Astrocyte (in vitro differentiated cells and primary cell): ENCODE results near the gene HAUS7. TPM values are rescaled to one million over a fixed set of nuclear protein-coding genes. Genes with fewer than 3 reads are reported as not detected.

Source experiments
- DNase-seq: peaks from one replicate; pipeline ENCODE4 v3.0.0-alpha.2; 2010; ENCODE audit warnings: low read depth
- FAIRE-seq: peaks from 2 replicates; lab custom pipeline; 2011; peaks lifted over from hg19 to GRCh38; lab: Jason Lieb, UNC
- H2AFZ ChIP-seq: 2 replicates; pipeline ENCODE4 v1.6.0; 2012; ENCODE audit warnings: low read depth, low read length, inconsistent platforms
- H3K27ac ChIP-seq: 2 replicates; pipeline ENCODE4 v1.5.1; 2011; ENCODE audit warnings: low read depth, low read length, inconsistent platforms
- H3K27me3 ChIP-seq: 2 replicates; pipeline ENCODE4 v1.6.0; 2011; ENCODE audit warnings: low read length, inconsistent platforms; ENCODE audit not compliant: insufficient read depth
- H3K36me3 ChIP-seq: 2 replicates; pipeline ENCODE4 v1.5.1; 2011; ENCODE audit warnings: low read length, inconsistent platforms; ENCODE audit not compliant: insufficient read depth
- H3K4me1 ChIP-seq: 2 replicates; pipeline ENCODE4 v1.5.1; 2011; ENCODE audit warnings: low read length, inconsistent platforms; ENCODE audit not compliant: insufficient read depth
- H3K4me2 ChIP-seq: 2 replicates; pipeline ENCODE4 v1.6.0; 2012; ENCODE audit warnings: low read length, inconsistent platforms
- H3K4me3 ChIP-seq: 2 replicates; pipeline ENCODE4 v1.5.1; 2011; ENCODE audit warnings: low read depth, mild to moderate bottlenecking, low read length, inconsistent platforms; ENCODE audit not compliant: insufficient read depth
- H3K79me2 ChIP-seq: 2 replicates; pipeline ENCODE4 v1.6.0; 2012; ENCODE audit warnings: mild to moderate bottlenecking, low read length, inconsistent platforms; ENCODE audit not compliant: insufficient read depth
- H3K9ac ChIP-seq: 2 replicates; pipeline ENCODE4 v1.6.0; 2012; ENCODE audit warnings: mild to moderate bottlenecking, low read length, inconsistent platforms
- H3K9me3 ChIP-seq: 2 replicates; pipeline ENCODE4 v1.5.1; 2012; ENCODE audit warnings: low read depth, mild to moderate bottlenecking, low read length, inconsistent platforms; ENCODE audit not compliant: insufficient read depth
- H4K20me1 ChIP-seq: 2 replicates; pipeline ENCODE4 v1.6.0; 2012; ENCODE audit warnings: low read length, inconsistent platforms; ENCODE audit not compliant: insufficient read depth
- H3K27ac Mint-ChIP-seq: one replicate; pipeline ENCODE4 v1.8.0; 2021; ENCODE audit warnings: mild to moderate bottlenecking, mixed read lengths; ENCODE audit not compliant: unreplicated experiment
- H3K27me3 Mint-ChIP-seq: one replicate; pipeline ENCODE4 v1.8.0; 2021; ENCODE audit warnings: low read depth, mixed read lengths; ENCODE audit not compliant: unreplicated experiment
- H3K36me3 Mint-ChIP-seq: one replicate; pipeline ENCODE4 v1.8.0; 2021; ENCODE audit warnings: low read depth, mixed read lengths; ENCODE audit not compliant: unreplicated experiment
- H3K4me1 Mint-ChIP-seq: one replicate; pipeline ENCODE4 v1.8.0; 2021; ENCODE audit warnings: low read depth, mixed read lengths; ENCODE audit not compliant: unreplicated experiment
- H3K4me3 Mint-ChIP-seq: one replicate; pipeline ENCODE4 v1.8.0; 2021; ENCODE audit warnings: mild to moderate bottlenecking, moderate library complexity, mixed read lengths; ENCODE audit not compliant: unreplicated experiment
- H3K9me3 Mint-ChIP-seq: one replicate; pipeline ENCODE4 v1.8.0; 2021; ENCODE audit warnings: mild to moderate bottlenecking, mixed read lengths; ENCODE audit not compliant: unreplicated experiment
- EZH2 ChIP-seq: IDR thresholded peaks from 2 replicates; pipeline ENCODE4 v1.6.1; 2012; ENCODE audit warnings: mild to moderate bottlenecking, low read length, inconsistent platforms; ENCODE audit not compliant: insufficient read depth
- total RNA-seq: library from RNA; stranded (reverse); gene quantifications from 2 replicates; pipeline ENCODE4 v1.2.1, GENCODE V29; 2021
- TF ChIP-seq, protein P1 (sequence below): IDR thresholded peaks from 2 replicates; pipeline ENCODE4 v1.5.1; 2011; ENCODE audit warnings: low read depth, mild to moderate bottlenecking, inconsistent platforms, low read length, moderate library complexity; ENCODE audit not compliant: insufficient read depth

Gene HAUS7
- total RNA-seq, 1 donor from 2014 or later = 12.1 TPM

DNA sequence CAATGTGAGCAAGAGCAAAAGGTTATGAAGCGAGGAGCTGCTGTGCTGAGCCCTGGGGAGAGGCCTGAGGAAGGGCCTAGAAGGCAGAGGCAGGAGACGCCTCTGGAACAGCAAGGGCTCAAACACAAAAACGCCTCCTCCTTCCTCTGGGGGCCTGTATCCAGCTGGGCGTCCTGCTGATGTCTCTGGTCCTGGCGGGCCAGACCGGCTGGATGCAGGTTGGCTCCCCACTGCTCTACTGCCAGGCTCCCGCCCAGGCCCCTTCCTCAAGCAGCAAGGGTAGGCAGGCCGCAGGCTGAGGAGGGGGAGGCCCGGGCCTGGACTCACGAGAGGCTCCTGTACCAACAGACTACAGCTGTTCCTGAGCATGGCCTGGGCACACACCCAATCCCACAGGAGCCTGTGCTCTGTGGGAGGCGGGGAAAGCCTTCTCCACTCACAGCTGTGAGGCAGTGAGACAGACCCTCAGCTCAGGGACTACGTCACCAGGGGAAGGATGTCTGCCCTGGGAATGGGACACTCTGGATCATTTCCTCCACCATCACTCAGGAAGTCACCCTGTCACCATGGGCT lies 2.3 kb downstream of the HAUS7 start:
- Histone ChIP-seq H3K4me3 (no peak overlapping the region), H4K20me1 (no peaks in the 10 kb centered on the region), H3K27ac (no peak overlapping the region), H3K27me3 (no peaks in the 10 kb centered on the region), H3K9ac (no peak overlapping the region), H3K79me2 (peaks cover 10% of the 10 kb centered on the region), H3K9me3 (no peaks in the 10 kb centered on the region), H3K4me2 (no peak overlapping the region), H2AFZ (no peak overlapping the region), H3K4me1 (peaks cover 11% of the 10 kb centered on the region), H3K36me3 (no peaks in the 10 kb centered on the region)
- H3K4me1 Mint-ChIP-seq = peaks cover 4% of the 10 kb centered on the region
- no peaks in the 10 kb centered on the region for H3K36me3 Mint-ChIP-seq
- no peak overlapping the region for H3K4me3 Mint-ChIP-seq
- no peaks in the 10 kb centered on the region for H3K9me3 Mint-ChIP-seq
- FAIRE-seq = no peak
- H3K27me3 Mint-ChIP-seq = no peaks in the 10 kb centered on the region
- no peak for TF ChIP-seq EZH2
- TF ChIP-seq, protein P1, sequence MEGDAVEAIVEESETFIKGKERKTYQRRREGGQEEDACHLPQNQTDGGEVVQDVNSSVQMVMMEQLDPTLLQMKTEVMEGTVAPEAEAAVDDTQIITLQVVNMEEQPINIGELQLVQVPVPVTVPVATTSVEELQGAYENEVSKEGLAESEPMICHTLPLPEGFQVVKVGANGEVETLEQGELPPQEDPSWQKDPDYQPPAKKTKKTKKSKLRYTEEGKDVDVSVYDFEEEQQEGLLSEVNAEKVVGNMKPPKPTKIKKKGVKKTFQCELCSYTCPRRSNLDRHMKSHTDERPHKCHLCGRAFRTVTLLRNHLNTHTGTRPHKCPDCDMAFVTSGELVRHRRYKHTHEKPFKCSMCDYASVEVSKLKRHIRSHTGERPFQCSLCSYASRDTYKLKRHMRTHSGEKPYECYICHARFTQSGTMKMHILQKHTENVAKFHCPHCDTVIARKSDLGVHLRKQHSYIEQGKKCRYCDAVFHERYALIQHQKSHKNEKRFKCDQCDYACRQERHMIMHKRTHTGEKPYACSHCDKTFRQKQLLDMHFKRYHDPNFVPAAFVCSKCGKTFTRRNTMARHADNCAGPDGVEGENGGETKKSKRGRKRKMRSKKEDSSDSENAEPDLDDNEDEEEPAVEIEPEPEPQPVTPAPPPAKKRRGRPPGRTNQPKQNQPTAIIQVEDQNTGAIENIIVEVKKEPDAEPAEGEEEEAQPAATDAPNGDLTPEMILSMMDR = no peak
- H3K27ac Mint-ChIP-seq = no peak overlapping the region
- no peak for DNase-seq

DNA sequence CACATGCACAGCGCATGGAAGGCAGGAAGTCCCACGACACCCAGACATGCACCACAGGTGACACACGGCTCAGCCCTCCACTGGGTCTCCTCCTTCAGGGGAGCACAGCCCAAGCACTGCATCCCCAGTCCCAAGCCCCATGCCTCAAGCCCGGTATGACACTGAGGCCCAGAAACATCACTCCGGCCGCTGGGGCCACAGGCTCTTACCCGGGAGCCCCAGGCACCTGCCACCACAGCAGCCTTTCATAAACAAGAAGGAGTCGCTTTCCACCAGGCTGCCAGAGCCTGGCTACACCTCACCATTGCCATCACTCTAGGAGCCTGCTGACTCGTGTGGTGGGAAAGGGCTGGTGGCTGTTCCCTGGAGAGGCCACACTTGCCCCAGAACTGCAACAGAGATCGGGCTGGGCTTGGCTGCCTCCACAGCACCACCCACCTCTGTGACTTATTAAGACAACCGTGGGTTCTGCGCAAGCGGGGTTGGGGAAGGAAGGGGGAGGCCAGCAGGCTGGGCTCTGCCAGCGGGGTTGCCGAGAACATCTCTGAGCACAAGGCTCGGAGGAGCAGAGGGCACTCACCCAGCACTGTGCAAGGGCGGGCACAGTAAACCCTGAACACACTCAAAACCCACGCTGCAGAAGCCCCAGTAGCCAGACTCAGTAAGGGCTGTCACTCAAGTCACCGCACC lies 4.5 kb downstream of the HAUS7 start:
- H3K4me2 ChIP-seq = no peak overlapping the region
- peaks cover 10% of the 10 kb centered on the region for H3K79me2 ChIP-seq
- no peaks in the 10 kb centered on the region for H3K27me3 Mint-ChIP-seq
- no peak overlapping the region for H3K4me3 Mint-ChIP-seq
- H2AFZ ChIP-seq = no peak overlapping the region
- no peak overlapping the region for H3K9ac ChIP-seq
- H3K9me3 ChIP-seq = no peaks in the 10 kb centered on the region
- H3K4me1 Mint-ChIP-seq = peaks cover 1% of the 10 kb centered on the region
- DNase-seq = no peak
- no peaks in the 10 kb centered on the region for H3K9me3 Mint-ChIP-seq
- H3K27me3 ChIP-seq = no peaks in the 10 kb centered on the region
- H3K4me3 ChIP-seq = no peak overlapping the region
- peaks cover 4% of the 10 kb centered on the region for H3K4me1 ChIP-seq
- TF ChIP-seq, protein P1 = no peak
- no peak for TF ChIP-seq EZH2
- no peaks in the 10 kb centered on the region for H3K36me3 ChIP-seq
- H4K20me1 ChIP-seq = no peaks in the 10 kb centered on the region
- no peak overlapping the region for H3K27ac Mint-ChIP-seq
- H3K36me3 Mint-ChIP-seq = no peaks in the 10 kb centered on the region
- no peak for FAIRE-seq
- H3K27ac ChIP-seq = no peak overlapping the region

DNA sequence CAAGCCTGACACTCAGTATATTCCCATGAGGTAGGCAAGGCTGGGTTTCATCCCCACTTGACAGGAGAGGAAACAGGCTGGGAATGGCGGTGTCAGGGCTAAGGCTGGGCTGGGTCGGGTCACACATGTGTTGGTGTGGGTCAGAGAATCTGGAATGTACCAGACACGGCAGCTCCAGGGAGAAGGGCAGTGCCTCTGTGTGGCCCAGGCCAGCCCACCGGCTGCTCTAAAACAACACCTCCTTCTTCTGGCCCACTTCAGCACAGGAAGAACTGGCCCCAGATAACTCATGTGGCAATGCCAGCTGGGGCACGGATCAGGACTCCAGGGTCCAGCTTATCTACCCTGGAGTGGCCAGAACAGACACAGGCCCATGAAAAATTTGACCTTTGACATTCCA lies 6.3 kb downstream of the HAUS7 start:
- no peak overlapping the region for H3K27ac Mint-ChIP-seq
- FAIRE-seq = no peak
- no peak overlapping the region for H2AFZ ChIP-seq
- no peak for DNase-seq
- no peaks in the 10 kb centered on the region for H3K27me3 ChIP-seq
- H3K36me3 ChIP-seq = no peaks in the 10 kb centered on the region
- H3K4me1 Mint-ChIP-seq = peaks cover 13% of the 10 kb centered on the region
- H3K4me3 ChIP-seq = no peak overlapping the region
- TF ChIP-seq, protein P1 = no peak
- no peak for TF ChIP-seq EZH2
- no peak overlapping the region for H3K4me3 Mint-ChIP-seq
- H3K9me3 ChIP-seq = no peaks in the 10 kb centered on the region
- H3K9me3 Mint-ChIP-seq = no peaks in the 10 kb centered on the region
- H3K27ac ChIP-seq = no peak overlapping the region
- no peaks in the 10 kb centered on the region for H3K36me3 Mint-ChIP-seq
- no peak overlapping the region for H3K9ac ChIP-seq
- H3K4me1 ChIP-seq = peaks cover 14% of the 10 kb centered on the region
- no peaks in the 10 kb centered on the region for H3K27me3 Mint-ChIP-seq
- no peaks in the 10 kb centered on the region for H4K20me1 ChIP-seq
- H3K79me2 ChIP-seq = peaks cover 8% of the 10 kb centered on the region
- H3K4me2 ChIP-seq = no peak overlapping the region
